Endothelial cell of umbilical vein (primary cell): ENCODE data around the gene MINDY4.

Source experiments
- EZH2 ChIP-seq: IDR thresholded peaks from 2 replicates; pipeline ENCODE4 v1.6.1; 2012; ENCODE audit warnings: borderline replicate concordance, low read depth, mild to moderate bottlenecking, moderate library complexity, low read length, inconsistent platforms; ENCODE audit not compliant: severe bottlenecking
- POLR2A ChIP-seq: IDR thresholded peaks from 2 replicates; pipeline ENCODE4 v1.6.1; 2012; ENCODE audit warnings: low read depth, mild to moderate bottlenecking, control low read depth, low read length
- POLR2AphosphoS5 ChIP-seq: IDR thresholded peaks from 2 replicates; pipeline ENCODE4 v1.6.1; 2012; ENCODE audit warnings: low read depth, mild to moderate bottlenecking, control low read depth, low read length, moderate library complexity; ENCODE audit not compliant: insufficient read depth
- TF ChIP-seq, protein P1 (sequence below), 2 donors: IDR thresholded peaks; 1 replicate in 1 of 2; 2 replicates in 1 of 2; pipeline ENCODE4 v1.5.1; 2011; ENCODE audit warnings: low read length in 2 of 2, mild to moderate bottlenecking in 2 of 2, moderate library complexity in 2 of 2, control low read depth in 1 of 2, inconsistent platforms in 1 of 2, low read depth in 1 of 2; ENCODE audit not compliant: insufficient read depth in 1 of 2; ENCODE audit errors: extremely low read depth in 1 of 2

DNA sequence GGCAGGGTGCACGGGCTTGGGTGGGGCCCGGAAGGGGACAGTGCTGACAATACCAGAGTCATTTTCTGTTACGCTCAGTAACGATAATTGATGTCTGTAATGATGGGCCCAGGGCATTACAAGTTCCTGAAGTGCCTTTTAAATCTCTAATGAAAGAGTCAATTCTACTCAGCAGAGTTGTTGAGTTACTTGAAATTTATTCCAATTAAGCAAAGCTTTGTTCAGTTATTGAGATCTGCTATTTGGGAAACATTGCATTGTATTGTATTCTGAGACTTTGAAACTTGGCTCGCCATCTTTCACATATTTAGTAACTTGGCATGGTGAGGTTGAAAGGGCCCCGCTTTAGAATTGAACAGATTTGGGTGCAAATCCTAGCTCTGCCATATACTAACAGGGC is 34.7 kb downstream of the MINDY4 start:
- no peak for TF ChIP-seq EZH2
- TF ChIP-seq, protein P1, sequence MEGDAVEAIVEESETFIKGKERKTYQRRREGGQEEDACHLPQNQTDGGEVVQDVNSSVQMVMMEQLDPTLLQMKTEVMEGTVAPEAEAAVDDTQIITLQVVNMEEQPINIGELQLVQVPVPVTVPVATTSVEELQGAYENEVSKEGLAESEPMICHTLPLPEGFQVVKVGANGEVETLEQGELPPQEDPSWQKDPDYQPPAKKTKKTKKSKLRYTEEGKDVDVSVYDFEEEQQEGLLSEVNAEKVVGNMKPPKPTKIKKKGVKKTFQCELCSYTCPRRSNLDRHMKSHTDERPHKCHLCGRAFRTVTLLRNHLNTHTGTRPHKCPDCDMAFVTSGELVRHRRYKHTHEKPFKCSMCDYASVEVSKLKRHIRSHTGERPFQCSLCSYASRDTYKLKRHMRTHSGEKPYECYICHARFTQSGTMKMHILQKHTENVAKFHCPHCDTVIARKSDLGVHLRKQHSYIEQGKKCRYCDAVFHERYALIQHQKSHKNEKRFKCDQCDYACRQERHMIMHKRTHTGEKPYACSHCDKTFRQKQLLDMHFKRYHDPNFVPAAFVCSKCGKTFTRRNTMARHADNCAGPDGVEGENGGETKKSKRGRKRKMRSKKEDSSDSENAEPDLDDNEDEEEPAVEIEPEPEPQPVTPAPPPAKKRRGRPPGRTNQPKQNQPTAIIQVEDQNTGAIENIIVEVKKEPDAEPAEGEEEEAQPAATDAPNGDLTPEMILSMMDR (IDR thresholded peaks at IDR 0.05; ENCODE audit: extremely low read depth in 1 of 2, insufficient read depth in 1 of 2, low read depth in 1 of 2, low read length in 2 of 2): no peak
- no peak for TF ChIP-seq POLR2A
- TF ChIP-seq POLR2AphosphoS5: no peak
